Islet precursor cell (in vitro differentiated cells): Measurements from ENCODE around the gene AK4.
A peak's percentile ranks its signal among the peaks of the same experiment; 100 is the strongest.
"Not testable (repeated sequence)": the region's sequence is repeated elsewhere in the genome, so short reads cannot be mapped to it uniquely, and the experiment has no call there.

Source experiments
- DNase-seq: peaks from one replicate; pipeline ENCODE4 v3.0.0-alpha.2; 2018

AK4 gene

GRCh38 chr1:65151641-65152040, 3.6 kb downstream of the AK4 start:
- no peak for DNase-seq

- no peak for DNase-seq
Measured at GRCh38 chr1:65153635-65154034, 5.6 kb downstream of the AK4 start.

- DNase-seq, result no peak
Measured at GRCh38 chr1:65156910-65157545, 9.0 kb downstream of the AK4 start.

GRCh38 chr1:65157546-65157941, 9.5 kb downstream of the AK4 start:
- no peak for DNase-seq

- not testable (repeated sequence) for DNase-seq
Measured at GRCh38 chr1:65159291-65159688, 11.3 kb downstream of the AK4 start.

- no peak for DNase-seq
Measured at GRCh38 chr1:65159801-65160523, 12.0 kb downstream of the AK4 start.

- DNase-seq, result no peak
Measured at GRCh38 chr1:65163201-65163805, 15.3 kb downstream of the AK4 start.

- DNase-seq, result not testable (repeated sequence)
Measured at GRCh38 chr1:65164101-65164500, 16.1 kb downstream of the AK4 start.

- no peak for DNase-seq
Measured at GRCh38 chr1:65164633-65165032, 16.6 kb downstream of the AK4 start.

- no peak for DNase-seq
Measured at GRCh38 chr1:65165269-65165993, 17.4 kb downstream of the AK4 start.

GRCh38 chr1:65166572-65167305, 18.7 kb downstream of the AK4 start:
- DNase-seq, result no peak

- no peak for DNase-seq
Measured at GRCh38 chr1:65167586-65168242, 19.7 kb downstream of the AK4 start.

- no peak for DNase-seq
Measured at GRCh38 chr1:65168867-65169266, 20.9 kb downstream of the AK4 start.

- DNase-seq, result no peak
Measured at GRCh38 chr1:65170511-65171142, 22.6 kb downstream of the AK4 start.

- DNase-seq, result peak; percentile 59
Measured at GRCh38 chr1:65172936-65173690, 25.1 kb downstream of the AK4 start.

GRCh38 chr1:65174585-65174984, 26.6 kb downstream of the AK4 start:
- no peak for DNase-seq

GRCh38 chr1:65175171-65176055, 27.4 kb downstream of the AK4 start:
- no peak for DNase-seq

GRCh38 chr1:65176056-65176450, 28.1 kb downstream of the AK4 start:
- DNase-seq, result no peak

GRCh38 chr1:65176591-65176990, 28.6 kb downstream of the AK4 start:
- no peak for DNase-seq

- peak; percentile 83 for DNase-seq
Measured at GRCh38 chr1:65177457-65177856, 29.5 kb downstream of the AK4 start.
